Aorta (tissue), 5 donors: ENCODE measurements around the gene CCDC159. TPM values are rescaled to one million over a fixed set of nuclear protein-coding genes. Genes with fewer than 3 reads are reported as not detected.
A peak's percentile ranks its signal among the peaks of the same experiment; 100 is the strongest.
"Not testable (repeated sequence)": the region's sequence is repeated elsewhere in the genome, so short reads cannot be mapped to it uniquely, and the experiment has no call there.

Experiments used
- ATAC-seq: fragments of 200-7000 bp; cut with Tn5 transposase; one replicate; pipeline ENCODE4 v1.9.1; 2022; ENCODE audit warnings: moderate library complexity; ENCODE audit not compliant: low FRiP score
- DNase-seq, 2 donors: peaks; one replicate each; pipeline ENCODE4 v3.0.0-alpha.2; 2020
- H3K27ac ChIP-seq, 2 donors: one replicate each; pipeline ENCODE4 v1.5.1; 2013; ENCODE audit warnings: low read length in 2 of 2, mild to moderate bottlenecking in 2 of 2, moderate library complexity in 2 of 2, control low read depth in 1 of 2, inconsistent platforms in 1 of 2, low read depth in 1 of 2
- H3K27me3 ChIP-seq, 2 donors: one replicate each; pipeline ENCODE4 v1.6.1; 2013; ENCODE audit warnings: control low read depth in 1 of 2, low read length in 1 of 2, mild to moderate bottlenecking in 1 of 2, moderate library complexity in 1 of 2; ENCODE audit not compliant: insufficient read depth in 2 of 2, control insufficient read depth in 1 of 2
- H3K36me3 ChIP-seq, 2 donors: one replicate each; pipeline ENCODE4 v1.6.1; 2013; ENCODE audit warnings: control low read depth in 1 of 2, low read length in 1 of 2, mild to moderate bottlenecking in 1 of 2; ENCODE audit not compliant: insufficient read depth in 2 of 2, control insufficient read depth in 1 of 2
- H3K4me1 ChIP-seq, 2 donors: one replicate each; pipeline ENCODE4 v1.6.1; 2013; ENCODE audit warnings: low read length in 2 of 2, control low read depth in 1 of 2, mild to moderate bottlenecking in 1 of 2, moderate library complexity in 1 of 2; ENCODE audit not compliant: insufficient read depth in 2 of 2, control insufficient read depth in 1 of 2
- H3K4me3 ChIP-seq, 2 donors: one replicate each; pipeline ENCODE4 v1.5.1; 2013; ENCODE audit warnings: low read length in 2 of 2, control low read depth in 1 of 2, mild to moderate bottlenecking in 1 of 2
- H3K9me3 ChIP-seq: one replicate; pipeline ENCODE4 v1.6.1; 2013; ENCODE audit warnings: mild to moderate bottlenecking, low read length; ENCODE audit not compliant: control insufficient read depth
- WGBS, 2 donors: extraction: QIAGEN DNeasy Blood & Tissue Kit; methylation state at CpG; one replicate each; pipeline ENCODE4 v1.1.7; 2013; 5-methylcytosine and 5-hydroxymethylcytosine counted together
- intact Hi-C, 2 donors: fragments of 100-400 bp; cut with DNase I; formaldehyde crosslinking; loops; one replicate each; pipeline versions ENCODE4 v1.14.2 to v1.15.0; 2022
- long read RNA-seq, 2 donors: library from polyadenylated mRNA; unstranded; transcript quantifications; one replicate each; pipeline ENCODE4 v2.0.0, GENCODE V29; 2020 to 2021
- polyA plus RNA-seq, 2 donors: library from polyadenylated mRNA; stranded (reverse); fragments of 200-250 nt; gene quantifications; one replicate each; pipeline ENCODE4 v1.2.3, GENCODE V29; 2013
- total RNA-seq, 2 donors: library from RNA; stranded (reverse); fragmentation: NEBNext Ultra II Directional; extraction: Animal tissue kit (Norgen Biotek cat#: 25700); gene quantifications; one replicate each; pipeline ENCODE4 v1.2.1, GENCODE V29; 2021
- donor health status: healthy with polysubstance abuse.
- donor health status: Bipolar disorder and iron deficiency.
- donor health status: DM: no; HTN: no; CAD: no.
- donor health status: DM: no; HTN: no; CAD: no.
- donor health status: DM: yes; HTN: yes; CAD: no.

The CCDC159 gene
- total RNA-seq (10 to 100 TPM; 18.0 to 44.4 TPM), polyA plus RNA-seq (100 to 1,000 TPM in 1 of 2 donors, 10 to 100 TPM in 1; 28.3 to 111 TPM)
- long read RNA-seq, donor 1, partial matches to known transcripts, result 2 of 14 reads
- long read RNA-seq, donor 1, other reads (novel, unspliced or antisense), result 11 of 14 reads
- long read RNA-seq, donor 2, partial matches to known transcripts, result 0 of 5 reads
- long read RNA-seq, donor 2, other reads (novel, unspliced or antisense), result 3 of 5 reads

GRCh38 chr19:11346104-11346940 lies at the start of gene CCDC159, which contains the start of gene TMEM205:
Gene CCDC159, plus strand, starts transcription at chr19:11346519. Its CDS starts 88 bp downstream, at chr19:11346607.
Gene TMEM205, minus strand, starts transcription at chr19:11346268. Its CDS starts 649 bp downstream, at chr19:11345619.
- DNase-seq (peak; percentile 99), ATAC-seq (peak; percentile 95)
- Histone ChIP-seq H3K4me3 (peak within 1 kb of the TSS; percentile 39 to 51), H3K9me3 (peaks cover 1% of the 10 kb centered on the region), H3K4me1 (no peaks in the 10 kb centered on the region), H3K27ac (peak within 1 kb of the TSS; percentile 36 to 69), H3K36me3 (no peaks in the 10 kb centered on the region), H3K27me3 (no peaks in the 10 kb centered on the region)
- 0% methylated on average over 50 of the region's 50 CpGs for WGBS, 2 donors
- intact Hi-C loops, result no loop called here

- DNase-seq (no peak), ATAC-seq (no peak)
- Histone ChIP-seq H3K36me3 (no peaks in the 10 kb centered on the region), H3K27ac (no peak overlapping the region), H3K4me1 (no peaks in the 10 kb centered on the region), H3K9me3 (no peaks in the 10 kb centered on the region), H3K4me3 (no peak overlapping the region), H3K27me3 (no peaks in the 10 kb centered on the region)
- intact Hi-C loops, result loop anchor here in 1 of 2 donors (5.0 to 10.0 kb wide), 2 partner anchors 37 to 295 kb away; partner anchors contain the start of genes RAB3D and ZNF627
- WGBS, 2 donors, result 71 to 75% methylated on average over 8 of the region's 8 CpGs
Measured at GRCh38 chr19:11299946-11300810, 46.1 kb upstream of the CCDC159 start.

- WGBS, 2 donors, result 87 to 90% methylated on average over 11 of the region's 11 CpGs
- Histone ChIP-seq H3K36me3 (no peaks in the 10 kb centered on the region), H3K27me3 (no peaks in the 10 kb centered on the region), H3K4me1 (no peaks in the 10 kb centered on the region), H3K27ac (no peak overlapping the region), H3K4me3 (no peak overlapping the region), H3K9me3 (no peaks in the 10 kb centered on the region)
- ATAC-seq (no peak), DNase-seq (no peak)
- intact Hi-C loops, result no loop called here
Measured at GRCh38 chr19:11300811-11301120, 45.6 kb upstream of the CCDC159 start.

GRCh38 chr19:11304936-11305335 lies 41.4 kb upstream of the CCDC159 start:
- ATAC-seq (no peak), DNase-seq (no peak)
- Histone ChIP-seq H3K4me3 (no peak overlapping the region), H3K27me3 (no peaks in the 10 kb centered on the region), H3K4me1 (no peaks in the 10 kb centered on the region), H3K27ac (no peak overlapping the region), H3K36me3 (no peaks in the 10 kb centered on the region), H3K9me3 (no peaks in the 10 kb centered on the region)
- WGBS, 2 donors, result 87 to 88% methylated on average over 5 of the region's 5 CpGs
- intact Hi-C loops, result no loop called here

DNA sequence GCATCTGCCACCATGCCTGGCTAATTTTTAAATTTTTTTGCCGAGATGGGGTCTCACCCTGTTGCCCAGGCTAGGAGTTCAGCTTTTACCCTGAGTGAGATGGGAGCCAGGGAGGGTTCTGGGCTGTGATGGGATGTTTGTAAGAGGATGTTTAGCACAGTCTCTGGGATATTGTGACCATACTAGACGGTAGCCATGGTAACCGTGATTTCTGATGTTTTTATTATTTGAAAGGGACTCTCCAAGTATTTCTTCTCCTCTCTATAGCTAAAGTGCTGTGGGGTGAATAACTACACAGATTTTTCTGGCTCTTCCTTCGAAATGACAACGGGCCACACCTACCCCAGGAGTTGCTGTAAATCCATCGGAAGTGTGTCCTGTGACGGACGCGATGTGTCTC lies 40.0 kb upstream of the CCDC159 start:
- Histone ChIP-seq H3K4me1 (no peaks in the 10 kb centered on the region), H3K9me3 (no peaks in the 10 kb centered on the region), H3K27me3 (no peaks in the 10 kb centered on the region), H3K4me3 (no peak overlapping the region), H3K27ac (no peak overlapping the region), H3K36me3 (no peaks in the 10 kb centered on the region)
- ATAC-seq (no peak), DNase-seq (no peak)
- intact Hi-C loops, result no loop called here
- 62 to 75% methylated on average over 9 of the region's 9 CpGs for WGBS, 2 donors

GRCh38 chr19:11320278-11320995 lies 25.9 kb upstream of the CCDC159 start:
- intact Hi-C loops, H3K36me3 ChIP-seq, H3K4me1 ChIP-seq, DNase-seq, H3K27me3 ChIP-seq, H3K9me3 ChIP-seq, H3K4me3 ChIP-seq, H3K27ac ChIP-seq, ATAC-seq: not testable (repeated sequence)
- 73 to 76% methylated on average over 9 of the region's 9 CpGs for WGBS, 2 donors

GRCh38 chr19:11321191-11322126 lies 24.9 kb upstream of the CCDC159 start:
- H3K4me3 ChIP-seq, result no peak overlapping the region
- intact Hi-C loops, result no loop called here
- no peak overlapping the region for H3K27ac ChIP-seq
- 71 to 75% methylated on average over 14 of the region's 14 CpGs for WGBS, 2 donors
- no peaks in the 10 kb centered on the region for H3K27me3 ChIP-seq
- H3K36me3 ChIP-seq, result no peaks in the 10 kb centered on the region
- ATAC-seq (no peak), DNase-seq (no peak)
- no peaks in the 10 kb centered on the region for H3K9me3 ChIP-seq
- no peaks in the 10 kb centered on the region for H3K4me1 ChIP-seq
